OCI-LY7 (cell line): ENCODE data around the gene DEPP1. TPM values are rescaled to one million over a fixed set of nuclear protein-coding genes. Genes with fewer than 3 reads are reported as not detected.

Source experiments
- BruUV-seq: library from RNA; stranded (reverse); fragments of 400-500 nt; replicated peaks from 2 replicates; lab custom pipeline; 2021; lab: Mats Ljungman, UMichigan
- CTCF ChIA-PET: fragments of 300-600 bp; sonication (Branson Sonifier 250); formaldehyde crosslinking; loops from one replicate; lab custom pipeline; 2022; ENCODE audit warnings: antibody characterized with exemption; ENCODE audit not compliant: unreplicated experiment; lab: Charles Lee
- POLR2A ChIA-PET: fragments of 300-600 bp; sonication (Branson Sonifier 250); formaldehyde crosslinking; loops from one replicate; lab custom pipeline; 2022; ENCODE audit warnings: antibody characterized with exemption; lab: Charles Lee
- DNase-seq: peaks from one replicate; pipeline ENCODE4 v3.0.0-alpha.2; 2015; ENCODE audit warnings: low spot score
- H2AFZ ChIP-seq: fragments of 200-600 bp; sonication (generic), shearing (Covaris generic); 2 replicates; pipeline ENCODE4 v1.6.1; 2014; ENCODE audit warnings: mild to moderate bottlenecking, antibody characterized with exemption, low read length, moderate library complexity
- H3K27ac ChIP-seq: fragments of 200-600 bp; sonication (generic); 2 replicates; pipeline ENCODE4 v1.5.1; 2014; ENCODE audit warnings: mixed run types, low read depth, mild to moderate bottlenecking, moderate library complexity, low read length, inconsistent platforms; ENCODE audit not compliant: poor library complexity, severe bottlenecking
- H3K36me3 ChIP-seq: fragments of 200-600 bp; sonication (generic); 2 replicates; pipeline ENCODE4 v1.6.1; 2014; ENCODE audit warnings: mild to moderate bottlenecking, antibody characterized with exemption, low read length, moderate library complexity, mixed read lengths; ENCODE audit not compliant: insufficient read depth
- H3K4me1 ChIP-seq: fragments of 200-600 bp; sonication (generic); 2 replicates; pipeline ENCODE4 v1.5.1; 2014; ENCODE audit warnings: mild to moderate bottlenecking, low read length; ENCODE audit not compliant: insufficient read depth, poor library complexity, severe bottlenecking
- H3K4me2 ChIP-seq: fragments of 200-600 bp; sonication (generic); 2 replicates; pipeline ENCODE4 v1.6.1; 2014; ENCODE audit warnings: mild to moderate bottlenecking, low read length
- H3K4me3 ChIP-seq: fragments of 200-600 bp; sonication (generic); 2 replicates; pipeline ENCODE4 v1.5.1; 2014; ENCODE audit warnings: mild to moderate bottlenecking, low read depth, low read length; ENCODE audit not compliant: poor library complexity, severe bottlenecking
- H3K79me2 ChIP-seq: fragments of 200-600 bp; sonication (generic); 2 replicates; pipeline ENCODE4 v1.6.1; 2016; ENCODE audit warnings: low read depth, mild to moderate bottlenecking, low read length, moderate library complexity, mixed read lengths; ENCODE audit not compliant: insufficient read depth
- H3K9me2 ChIP-seq: fragments of 200-600 bp; sonication (generic); 2 replicates; pipeline ENCODE4 v1.6.1; 2016; ENCODE audit warnings: mild to moderate bottlenecking, low read length, mixed read lengths; ENCODE audit not compliant: insufficient read depth
- H3K9me3 ChIP-seq: fragments of 200-600 bp; sonication (generic); 2 replicates; pipeline ENCODE4 v1.6.1; 2014; ENCODE audit warnings: mild to moderate bottlenecking, mixed run types, low read length, mixed read lengths
- H4K20me1 ChIP-seq: fragments of 200-600 bp; sonication (generic); 2 replicates; pipeline ENCODE4 v1.6.1; 2014; ENCODE audit warnings: mild to moderate bottlenecking, antibody characterized with exemption, low read length, moderate library complexity, mixed read lengths; ENCODE audit not compliant: insufficient read depth
- CTCF ChIP-seq: fragments of 200-600 bp; sonication (generic); conservative IDR thresholded peaks from 2 replicates; pipeline ENCODE4 v1.5.1; 2014; ENCODE audit warnings: mild to moderate bottlenecking, antibody characterized with exemption, low read length, moderate library complexity, mixed read lengths
- EZH2phosphoT487 ChIP-seq: fragments of 200-600 bp; sonication (generic); IDR thresholded peaks from 2 replicates; pipeline ENCODE4 v1.6.1; 2018; ENCODE audit warnings: low read depth, borderline replicate concordance, mild to moderate bottlenecking, mixed run types, antibody characterized with exemption, low read length, moderate library complexity, mixed read lengths
- intact Hi-C: fragments of 100-400 bp; cut with micrococcal nuclease; formaldehyde crosslinking; loops from one replicate; pipeline ENCODE4 v1.10.0; 2022; ENCODE audit not compliant: unreplicated experiment
- total RNA-seq, 2 experiments: library from RNA; depleted of rRNA in 1 of 2; stranded (reverse); fragments of >200 nt in 1 of 2; shearing (Covaris generic) in 1 of 2; gene quantifications; 2 replicates each; pipeline ENCODE4 v1.2.3, GENCODE V29; 2014 to 2022

DEPP1 gene
- total RNA-seq, 2 experiments from 2014 or later: 0.09 TPM; not detected in 1

GRCh38 chr10:44965104-44965503 lies 13.5 kb downstream of the DEPP1 start:
- H3K9me2 ChIP-seq: no peaks in the 10 kb centered on the region
- no peaks in the 10 kb centered on the region for H3K9me3 ChIP-seq
- H2AFZ ChIP-seq: peak overlapping the region; percentile 60; the same call in 1 of the 2 replicates
- H3K79me2 ChIP-seq: no peaks in the 10 kb centered on the region
- intact Hi-C loops: no loop called here
- no peak for DNase-seq
- POLR2A ChIA-PET: interaction anchor here (0.6 to 2.2 kb wide), 5 partner anchors 8 to 1504 kb away, joined by 3 to 9 read pairs (median 4); no protein-coding TSS in a partner anchor
- peaks cover 77% of the 10 kb centered on the region for H3K4me1 ChIP-seq
- BruUV-seq: no TSS peak
- no peaks in the 10 kb centered on the region for H4K20me1 ChIP-seq
- no peaks in the 10 kb centered on the region for H3K36me3 ChIP-seq
- no peak overlapping the region for H3K27ac ChIP-seq
- TF ChIP-seq CTCF (no peak), EZH2phosphoT487 (no peak)
- CTCF ChIA-PET: interaction anchor here (1.0 kb wide), 1 partner anchor 35 kb away, joined by 3 read pairs; no protein-coding TSS in a partner anchor
- no peak overlapping the region for H3K4me3 ChIP-seq
- H3K4me2 ChIP-seq: peak overlapping the region; percentile 61; the same call in 1 of the 2 replicates

GRCh38 chr10:44963772-44964633 lies 14.6 kb downstream of the DEPP1 start:
- no peaks in the 10 kb centered on the region for H3K9me2 ChIP-seq
- peak; percentile 63 for DNase-seq
- H3K4me3 ChIP-seq: peak overlapping the region; percentile 22
- no peak for TF ChIP-seq EZH2phosphoT487
- TF ChIP-seq CTCF: no peak
- no TSS peak for BruUV-seq
- no peaks in the 10 kb centered on the region for H3K36me3 ChIP-seq
- H3K9me3 ChIP-seq: no peaks in the 10 kb centered on the region
- H3K27ac ChIP-seq: peak overlapping the region; percentile 13
- H3K79me2 ChIP-seq: no peaks in the 10 kb centered on the region
- peak overlapping the region; percentile 61 for H3K4me2 ChIP-seq
- ChIA-PET CTCF (interaction anchor here (1.0 to 1.2 kb wide), 2 partner anchors 31 to 36 kb away, joined by 3 to 5 read pairs; no protein-coding TSS in a partner anchor), POLR2A (interaction anchor here (1.0 to 2.2 kb wide), 6 partner anchors 10 to 37 kb away, joined by 3 to 9 read pairs (median 6); partner anchors contain the start of gene ZNF22)
- peaks cover 81% of the 10 kb centered on the region for H3K4me1 ChIP-seq
- intact Hi-C loops: no loop called here
- no peaks in the 10 kb centered on the region for H4K20me1 ChIP-seq
- peak overlapping the region; percentile 60 for H2AFZ ChIP-seq
